Activated T-helper 2 cell treated with anti-CD3 and anti-CD28 coated beads, Interferon-gamma antibody, Interleukin-2, Interleukin-4, amounts not matched to agents 10 μg/mL and 5 μg/mL and 100 μg/mL, durations not matched to agents 14 hours and 24 hours and 36 hours (primary cell): ENCODE measurements around the gene PLPP4. TPM values are rescaled to one million over a fixed set of nuclear protein-coding genes. Genes with fewer than 3 reads are reported as not detected.

Experiments used
- DNase-seq: peaks from one replicate; pipeline ENCODE4 v3.0.0; 2021; ENCODE audit warnings: low spot score
- H3K27ac Mint-ChIP-seq: one replicate; pipeline ENCODE4 v1.8.0; 2021; ENCODE audit warnings: mixed read lengths
- H3K27me3 Mint-ChIP-seq: one replicate; pipeline ENCODE4 v1.8.0; 2021; ENCODE audit warnings: low read depth, mixed read lengths
- H3K36me3 Mint-ChIP-seq: one replicate; pipeline ENCODE4 v1.8.0; 2021; ENCODE audit warnings: low read depth, mixed read lengths
- H3K4me1 Mint-ChIP-seq: one replicate; pipeline ENCODE4 v1.8.0; 2021; ENCODE audit warnings: low read depth, mixed read lengths
- H3K4me3 Mint-ChIP-seq: one replicate; pipeline ENCODE4 v1.8.0; 2021; ENCODE audit warnings: low read depth, mild to moderate bottlenecking, moderate library complexity, mixed read lengths
- H3K9me3 Mint-ChIP-seq: one replicate; pipeline ENCODE4 v1.8.0; 2021; ENCODE audit warnings: mixed read lengths
- intact Hi-C: fragments of 100-400 bp; cut with micrococcal nuclease; formaldehyde crosslinking; loops from one replicate; pipeline ENCODE4 v1.15.1; 2023
- total RNA-seq: library from RNA; stranded (reverse); gene quantifications from 2 replicates; pipeline ENCODE4 v1.2.3, GENCODE V29; 2022

PLPP4 gene
- total RNA-seq, 1 donor from 2014 or later, result not detected

- Mint-ChIP-seq H3K27me3 (no peaks in the 10 kb centered on the region), H3K9me3 (no peaks in the 10 kb centered on the region), H3K27ac (no peak overlapping the region), H3K4me1 (no peaks in the 10 kb centered on the region), H3K36me3 (no peaks in the 10 kb centered on the region), H3K4me3 (no peak overlapping the region)
- intact Hi-C loops, result no loop called here
- DNase-seq, result no peak
Measured at GRCh38 chr10:120580918-120581895, 124.2 kb downstream of the PLPP4 start.

- intact Hi-C loops, result no loop called here
- no peaks in the 10 kb centered on the region for H3K36me3 Mint-ChIP-seq
Measured at GRCh38 chr10:120582753-120583152, 125.7 kb downstream of the PLPP4 start.

GRCh38 chr10:120583424-120584108 is 126.5 kb downstream of the PLPP4 start:
- intact Hi-C loops, result no loop called here
- H3K27ac Mint-ChIP-seq, result no peak overlapping the region
- no peak for DNase-seq

More at GRCh38 chr10:120582753-120583152, 125.7 kb downstream of the PLPP4 start:
- Mint-ChIP-seq H3K9me3 (no peaks in the 10 kb centered on the region), H3K27me3 (no peaks in the 10 kb centered on the region), H3K4me1 (no peaks in the 10 kb centered on the region), H3K27ac (no peak overlapping the region), H3K4me3 (no peak overlapping the region)
- DNase-seq, result no peak

GRCh38 chr10:120584786-120585185 is 127.8 kb downstream of the PLPP4 start:
- H3K9me3 Mint-ChIP-seq, result no peaks in the 10 kb centered on the region
- no peak overlapping the region for H3K27ac Mint-ChIP-seq
- H3K4me3 Mint-ChIP-seq, result no peak overlapping the region
- H3K36me3 Mint-ChIP-seq, result no peaks in the 10 kb centered on the region
- no peak for DNase-seq
- H3K4me1 Mint-ChIP-seq, result no peaks in the 10 kb centered on the region
- H3K27me3 Mint-ChIP-seq, result no peaks in the 10 kb centered on the region
- intact Hi-C loops, result no loop called here

More at GRCh38 chr10:120583424-120584108, 126.5 kb downstream of the PLPP4 start:
- Mint-ChIP-seq H3K4me1 (no peaks in the 10 kb centered on the region), H3K9me3 (no peaks in the 10 kb centered on the region), H3K27me3 (no peaks in the 10 kb centered on the region), H3K4me3 (no peak overlapping the region), H3K36me3 (no peaks in the 10 kb centered on the region)

GRCh38 chr10:120586471-120586872 is 129.4 kb downstream of the PLPP4 start:
- no peak for DNase-seq
- intact Hi-C loops, result no loop called here
- Mint-ChIP-seq H3K4me1 (no peaks in the 10 kb centered on the region), H3K27me3 (no peaks in the 10 kb centered on the region), H3K27ac (no peak overlapping the region), H3K9me3 (no peaks in the 10 kb centered on the region), H3K4me3 (no peak overlapping the region), H3K36me3 (no peaks in the 10 kb centered on the region)

GRCh38 chr10:120587061-120587460 is 130.0 kb downstream of the PLPP4 start:
- DNase-seq, result no peak
- intact Hi-C loops, result no loop called here
- Mint-ChIP-seq H3K36me3 (no peaks in the 10 kb centered on the region), H3K27me3 (no peaks in the 10 kb centered on the region), H3K4me3 (no peak overlapping the region), H3K27ac (no peak overlapping the region), H3K4me1 (no peaks in the 10 kb centered on the region), H3K9me3 (no peaks in the 10 kb centered on the region)

GRCh38 chr10:120588311-120588710 is 131.3 kb downstream of the PLPP4 start:
- Mint-ChIP-seq H3K4me1 (no peaks in the 10 kb centered on the region), H3K9me3 (no peaks in the 10 kb centered on the region), H3K4me3 (no peak overlapping the region), H3K36me3 (no peaks in the 10 kb centered on the region), H3K27me3 (no peaks in the 10 kb centered on the region), H3K27ac (no peak overlapping the region)
- no peak for DNase-seq
- intact Hi-C loops, result no loop called here

GRCh38 chr10:120593693-120594092 is 136.7 kb downstream of the PLPP4 start:
- no peak for DNase-seq
- H3K4me3 Mint-ChIP-seq, result no peak overlapping the region
- no peaks in the 10 kb centered on the region for H3K27me3 Mint-ChIP-seq
- H3K4me1 Mint-ChIP-seq, result no peaks in the 10 kb centered on the region
- intact Hi-C loops, result no loop called here
- no peak overlapping the region for H3K27ac Mint-ChIP-seq
- H3K9me3 Mint-ChIP-seq, result no peaks in the 10 kb centered on the region
- no peaks in the 10 kb centered on the region for H3K36me3 Mint-ChIP-seq

GRCh38 chr10:120597902-120598301 is 140.9 kb downstream of the PLPP4 start:
- Mint-ChIP-seq H3K36me3 (no peaks in the 10 kb centered on the region), H3K27ac (no peak overlapping the region), H3K4me3 (no peak overlapping the region), H3K9me3 (no peaks in the 10 kb centered on the region), H3K4me1 (no peaks in the 10 kb centered on the region), H3K27me3 (no peaks in the 10 kb centered on the region)
- DNase-seq, result no peak
- intact Hi-C loops, result no loop called here

GRCh38 chr10:120598386-120598785 is 141.4 kb downstream of the PLPP4 start:
- Mint-ChIP-seq H3K27ac (no peak overlapping the region), H3K4me3 (no peak overlapping the region), H3K9me3 (no peaks in the 10 kb centered on the region), H3K27me3 (no peaks in the 10 kb centered on the region), H3K36me3 (no peaks in the 10 kb centered on the region), H3K4me1 (no peaks in the 10 kb centered on the region)
- no peak for DNase-seq
- intact Hi-C loops, result no loop called here

GRCh38 chr10:120599200-120599724 is 142.2 kb downstream of the PLPP4 start:
- no peaks in the 10 kb centered on the region for H3K4me1 Mint-ChIP-seq
- intact Hi-C loops, result no loop called here
- no peaks in the 10 kb centered on the region for H3K9me3 Mint-ChIP-seq
- no peak overlapping the region for H3K27ac Mint-ChIP-seq
- no peak for DNase-seq
- H3K27me3 Mint-ChIP-seq, result no peaks in the 10 kb centered on the region
- H3K36me3 Mint-ChIP-seq, result no peaks in the 10 kb centered on the region
- no peak overlapping the region for H3K4me3 Mint-ChIP-seq

- no peak for DNase-seq
- no peaks in the 10 kb centered on the region for H3K27me3 Mint-ChIP-seq
- H3K4me1 Mint-ChIP-seq, result no peaks in the 10 kb centered on the region
- H3K4me3 Mint-ChIP-seq, result no peak overlapping the region
- H3K36me3 Mint-ChIP-seq, result no peaks in the 10 kb centered on the region
- no peaks in the 10 kb centered on the region for H3K9me3 Mint-ChIP-seq
- no peak overlapping the region for H3K27ac Mint-ChIP-seq
- intact Hi-C loops, result no loop called here
Measured at GRCh38 chr10:120600871-120601649, 144.0 kb downstream of the PLPP4 start.
